ENCODE results near the gene RIPPLY1. TPM values are rescaled to one million over a fixed set of nuclear protein-coding genes. Genes with fewer than 3 reads are reported as not detected.

The RIPPLY1 gene, protein sequence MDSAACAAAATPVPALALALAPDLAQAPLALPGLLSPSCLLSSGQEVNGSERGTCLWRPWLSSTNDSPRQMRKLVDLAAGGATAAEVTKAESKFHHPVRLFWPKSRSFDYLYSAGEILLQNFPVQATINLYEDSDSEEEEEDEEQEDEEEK
- not detected in 2 replicates for total RNA-seq (2014; rRNA removed; shearing (Covaris generic))

DNA sequence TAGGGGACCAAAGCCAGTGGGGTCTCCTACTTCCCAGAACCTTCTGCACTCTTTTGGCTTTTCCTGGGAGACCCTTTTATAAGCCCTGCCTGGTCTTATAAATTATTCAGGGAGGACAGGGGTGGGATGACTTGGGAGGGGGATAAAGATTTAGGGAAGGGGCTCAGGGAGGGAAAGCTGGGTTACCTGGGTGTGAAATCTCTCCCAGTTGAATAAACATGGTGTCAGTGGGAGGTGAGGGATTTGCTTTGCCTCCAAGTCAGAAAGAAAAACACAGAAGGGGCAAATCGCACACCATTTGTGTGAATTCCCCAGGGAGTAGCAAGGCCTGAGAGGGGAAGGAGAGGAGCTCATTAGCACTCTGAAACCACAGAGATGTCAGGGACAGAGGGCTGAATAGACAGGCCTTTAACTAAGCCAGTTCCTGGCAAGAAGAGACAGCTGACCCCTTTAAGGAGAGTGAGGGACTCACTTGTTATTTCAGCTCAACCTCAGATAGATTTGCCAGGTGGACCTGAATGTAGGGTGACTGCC, at the start of gene RIPPLY1:
TSS of gene RIPPLY1 (minus strand) at position 51 of the 534 bp plus-strand sequence. CDS start 54 bp downstream, outside the sequence.
- DNase-seq (ENCODE audit: low read depth in 1 of 2, low spot score in 2 of 2), result no peak
- no peaks in the 10 kb centered on the region for H3K27me3 ChIP-seq (replicated peaks)
- H3K4me1 ChIP-seq (replicated peaks), result peaks cover 5% of the 10 kb centered on the region; the same call in 1 of the 2 replicates
- no peaks in the 10 kb centered on the region for H3K36me3 ChIP-seq
- no peak within 1 kb of the TSS for H3K4me3 ChIP-seq
- no peaks in the 10 kb centered on the region for H3K9me3 ChIP-seq (replicated peaks)
- no peak within 1 kb of the TSS for H3K27ac ChIP-seq

DNA sequence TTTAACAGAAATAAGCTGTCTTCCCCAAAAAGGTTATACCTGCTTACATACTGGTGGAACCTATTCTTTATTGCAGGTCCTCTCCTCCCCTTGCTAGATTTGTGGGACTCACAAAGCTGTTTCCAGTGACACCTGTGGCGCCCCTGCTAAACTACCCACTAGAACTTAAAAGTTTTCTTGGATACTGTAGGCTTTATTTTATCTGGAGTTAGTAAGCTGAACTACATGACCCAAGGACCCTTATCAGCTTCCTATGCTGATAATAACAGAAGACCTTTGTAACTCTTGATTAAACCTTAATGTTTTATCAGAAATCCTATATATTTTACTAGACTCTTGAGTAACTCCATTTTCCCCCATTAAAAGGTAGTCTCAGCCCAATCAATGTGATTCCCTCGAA, 49.4 kb upstream of the RIPPLY1 start:
- H3K9me3 ChIP-seq (replicated peaks), result no peaks in the 10 kb centered on the region
- no peak overlapping the region for H3K4me3 ChIP-seq
- H3K27ac ChIP-seq, result no peak overlapping the region
- DNase-seq (ENCODE audit: low read depth in 1 of 2, low spot score in 2 of 2), result no peak
- no peaks in the 10 kb centered on the region for H3K27me3 ChIP-seq (replicated peaks)
- H3K4me1 ChIP-seq (replicated peaks), result peaks cover 12% of the 10 kb centered on the region
- peaks cover 12% of the 10 kb centered on the region for H3K36me3 ChIP-seq

DNA sequence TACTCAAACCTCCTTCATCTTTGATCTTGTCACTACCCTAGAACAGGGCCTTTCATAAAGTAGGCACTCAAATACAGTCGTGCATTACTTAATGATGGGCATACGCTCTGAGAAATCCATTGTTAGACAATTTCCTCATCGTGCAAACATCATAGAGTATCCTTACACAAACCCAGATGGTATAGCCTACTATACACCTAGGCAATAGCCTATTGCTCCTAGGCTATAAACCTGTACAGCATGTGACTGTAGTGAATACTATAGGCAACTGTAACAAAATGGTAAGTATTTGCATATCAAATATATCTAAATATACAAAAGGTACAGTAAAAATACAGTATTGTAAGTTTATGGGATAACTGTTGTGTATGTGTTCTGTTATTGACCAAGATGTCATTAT, 48.9 kb upstream of the RIPPLY1 start:
- Histone ChIP-seq H3K4me3 (no peak overlapping the region), H3K9me3 (replicated peaks) (no peaks in the 10 kb centered on the region), H3K27me3 (replicated peaks) (no peaks in the 10 kb centered on the region), H3K4me1 (replicated peaks) (peaks cover 12% of the 10 kb centered on the region), H3K36me3 (peaks cover 12% of the 10 kb centered on the region), H3K27ac (no peak overlapping the region)
- no peak for DNase-seq (ENCODE audit: low read depth in 1 of 2, low spot score in 2 of 2)

DNA sequence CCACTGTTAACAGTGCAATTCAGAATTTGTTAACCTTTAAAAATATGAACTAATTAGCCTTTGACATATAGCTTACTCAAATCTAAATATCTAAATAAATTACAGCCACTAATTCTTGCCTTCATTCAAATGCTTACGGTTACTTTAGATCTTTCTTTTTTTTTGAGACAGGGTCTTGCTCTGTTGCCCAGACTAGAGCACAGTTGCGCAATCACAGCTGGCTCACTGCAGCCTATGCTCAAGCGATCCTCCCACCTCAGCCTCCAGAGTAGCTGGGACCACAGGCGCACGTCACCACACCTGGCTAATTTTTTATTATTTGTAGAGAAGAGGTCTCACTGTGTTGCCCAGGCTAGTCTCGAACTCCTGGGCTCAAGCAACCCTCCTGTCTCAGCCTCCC, 48.1 kb upstream of the RIPPLY1 start:
- H3K9me3 ChIP-seq (replicated peaks), result no peaks in the 10 kb centered on the region
- no peaks in the 10 kb centered on the region for H3K27me3 ChIP-seq (replicated peaks)
- H3K4me3 ChIP-seq, result no peak overlapping the region
- peaks cover 12% of the 10 kb centered on the region for H3K4me1 ChIP-seq (replicated peaks)
- peaks cover 12% of the 10 kb centered on the region for H3K36me3 ChIP-seq
- DNase-seq (ENCODE audit: low read depth in 1 of 2, low spot score in 2 of 2), result no peak
- no peak overlapping the region for H3K27ac ChIP-seq

DNA sequence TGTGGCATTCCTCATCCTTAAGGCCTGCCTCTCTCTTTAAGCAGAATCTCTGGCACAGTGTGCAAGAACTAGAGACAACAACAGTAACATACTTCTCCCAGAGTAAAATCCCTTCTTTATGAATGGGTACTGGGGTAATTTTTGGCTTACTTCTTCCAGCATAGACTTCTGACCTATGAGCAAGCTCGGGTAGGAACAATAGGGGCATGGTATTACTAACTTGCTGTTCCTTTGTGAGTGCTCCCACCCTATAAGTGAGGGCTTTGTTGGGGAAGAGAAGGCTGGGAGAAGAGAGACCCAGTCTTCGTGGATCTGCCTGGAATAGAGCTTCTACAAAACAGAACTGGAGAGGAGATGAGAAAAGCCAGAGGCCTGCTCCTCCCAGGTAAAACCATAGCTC, 47.2 kb upstream of the RIPPLY1 start:
- Histone ChIP-seq H3K9me3 (replicated peaks) (no peaks in the 10 kb centered on the region), H3K36me3 (peaks cover 12% of the 10 kb centered on the region), H3K4me3 (no peak overlapping the region), H3K27ac (no peak overlapping the region), H3K27me3 (replicated peaks) (no peaks in the 10 kb centered on the region), H3K4me1 (replicated peaks) (peaks cover 9% of the 10 kb centered on the region)
- no peak for DNase-seq (ENCODE audit: low read depth in 1 of 2, low spot score in 2 of 2)

DNA sequence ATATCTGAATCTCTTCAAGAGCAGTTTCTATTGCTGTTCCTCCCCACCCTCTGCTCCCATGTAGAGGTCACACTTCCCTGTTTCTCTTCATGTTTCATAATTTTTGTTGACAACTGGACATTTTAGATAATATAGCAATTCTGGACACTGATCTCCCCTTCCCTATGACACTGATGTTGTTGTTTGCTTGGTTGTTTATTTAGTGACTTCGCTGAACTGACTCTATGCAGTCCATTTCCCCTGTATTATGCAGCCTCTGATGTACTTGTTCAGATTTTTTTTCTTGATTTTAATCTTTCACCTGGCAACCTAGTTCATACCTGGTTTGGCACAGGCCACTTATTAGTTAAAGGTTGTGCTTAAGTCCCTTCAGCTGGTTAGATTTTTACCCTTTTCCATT, 46.2 kb upstream of the RIPPLY1 start:
- no peak overlapping the region for H3K27ac ChIP-seq
- no peaks in the 10 kb centered on the region; the same call in 1 of the 2 replicates for H3K4me1 ChIP-seq (replicated peaks)
- no peaks in the 10 kb centered on the region for H3K27me3 ChIP-seq (replicated peaks)
- DNase-seq (ENCODE audit: low read depth in 1 of 2, low spot score in 2 of 2), result no peak
- H3K4me3 ChIP-seq, result no peak overlapping the region
- peaks cover 7% of the 10 kb centered on the region for H3K36me3 ChIP-seq
- H3K9me3 ChIP-seq (replicated peaks), result no peaks in the 10 kb centered on the region

DNA sequence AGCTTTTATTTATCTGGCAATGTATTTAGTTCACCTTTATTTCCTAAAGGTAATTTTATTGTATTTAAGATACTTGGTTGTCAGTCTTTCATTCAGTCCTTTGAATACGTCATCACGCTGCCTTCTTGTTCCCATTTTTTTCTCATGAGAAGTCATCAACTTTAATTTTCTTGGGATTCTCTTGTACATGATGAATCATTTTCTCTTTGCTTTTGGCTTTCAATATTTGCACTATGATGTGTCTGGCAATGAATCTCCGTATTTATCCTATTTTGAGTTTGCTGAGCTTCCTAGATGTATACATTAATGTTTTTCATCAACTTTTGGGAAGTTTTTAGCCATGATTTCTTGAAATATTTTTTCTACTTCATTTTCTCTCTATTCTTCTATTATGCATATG, 45.5 kb upstream of the RIPPLY1 start:
- Histone ChIP-seq H3K4me1 (replicated peaks) (no peaks in the 10 kb centered on the region), H3K27ac (no peak overlapping the region), H3K4me3 (no peak overlapping the region), H3K27me3 (replicated peaks) (no peaks in the 10 kb centered on the region), H3K36me3 (no peaks in the 10 kb centered on the region), H3K9me3 (replicated peaks) (no peaks in the 10 kb centered on the region)
- DNase-seq (ENCODE audit: low read depth in 1 of 2, low spot score in 2 of 2), result no peak

DNA sequence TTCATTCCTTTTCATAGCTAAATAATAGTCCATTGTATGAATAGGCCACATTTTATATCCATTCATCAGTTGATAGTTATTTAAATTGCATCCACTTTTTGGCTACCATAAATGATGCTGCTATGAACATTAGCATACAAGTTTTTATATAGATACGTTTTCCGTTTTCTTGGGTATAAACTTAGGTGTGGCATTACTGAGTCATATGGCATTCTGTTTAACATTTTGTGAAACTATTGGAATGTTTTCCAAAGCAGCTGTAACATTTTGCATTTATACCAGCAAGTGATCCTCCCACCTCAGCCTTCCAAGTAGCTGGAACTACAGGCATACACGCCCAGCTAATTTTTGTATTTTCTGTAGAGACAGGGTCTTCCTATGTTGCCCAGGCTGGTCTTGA, 43.3 kb upstream of the RIPPLY1 start:
- no peaks in the 10 kb centered on the region for H3K4me1 ChIP-seq (replicated peaks)

DNA sequence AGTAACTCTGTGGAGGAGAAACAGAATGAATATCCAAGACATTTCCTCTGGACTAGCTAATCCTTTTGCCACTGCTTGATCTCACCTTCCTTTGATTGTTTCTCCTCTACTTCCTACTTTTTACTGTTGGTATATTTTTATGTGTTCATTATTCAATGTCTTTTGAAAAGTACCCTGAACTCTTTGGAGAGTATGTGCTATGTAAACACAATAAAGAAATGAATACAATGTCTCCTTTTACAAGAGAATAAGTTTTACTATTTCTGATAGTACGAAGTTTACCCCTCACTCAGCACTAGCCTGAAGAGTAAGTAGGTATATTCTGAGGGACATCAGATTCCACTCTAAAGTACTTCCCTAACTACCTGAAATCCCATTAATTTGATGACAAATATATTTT, 36.9 kb upstream of the RIPPLY1 start:
- DNase-seq (ENCODE audit: low read depth in 1 of 2, low spot score in 2 of 2), result no peak
- H3K36me3 ChIP-seq, result no peaks in the 10 kb centered on the region; the same call in 1 of the 2 replicates

More for the DNA sequence above, 43.3 kb upstream of the RIPPLY1 start:
- no peak for DNase-seq (ENCODE audit: low read depth in 1 of 2, low spot score in 2 of 2)
- H3K4me3 ChIP-seq, result no peak overlapping the region
- H3K36me3 ChIP-seq, result no peaks in the 10 kb centered on the region
- no peaks in the 10 kb centered on the region for H3K27me3 ChIP-seq (replicated peaks)
- no peaks in the 10 kb centered on the region for H3K9me3 ChIP-seq (replicated peaks)
- H3K27ac ChIP-seq, result no peak overlapping the region

DNA sequence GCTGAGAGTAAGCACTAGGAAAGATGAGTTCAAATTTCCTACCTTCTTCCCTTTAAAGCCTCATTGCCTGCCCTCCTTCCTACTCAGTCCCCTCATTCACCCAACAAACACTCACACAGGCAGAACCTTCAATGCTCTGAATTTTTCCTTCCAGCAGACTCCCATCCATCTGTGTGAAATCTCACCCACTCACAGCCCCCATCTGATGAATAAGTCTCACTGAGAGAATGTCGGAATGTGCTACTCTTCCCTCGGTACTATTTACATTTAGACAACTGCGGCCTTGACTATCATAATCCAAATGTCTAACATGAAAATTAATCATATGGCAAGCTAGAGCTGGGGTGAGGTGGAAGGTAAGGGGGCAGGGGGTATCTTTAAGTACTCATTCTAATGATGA, 36.4 kb upstream of the RIPPLY1 start:
- H3K27ac ChIP-seq, result no peak overlapping the region

More for the DNA sequence above, 36.9 kb upstream of the RIPPLY1 start:
- Histone ChIP-seq H3K9me3 (replicated peaks) (no peaks in the 10 kb centered on the region), H3K27me3 (replicated peaks) (no peaks in the 10 kb centered on the region), H3K4me3 (no peak overlapping the region), H3K4me1 (replicated peaks) (peaks cover 12% of the 10 kb centered on the region), H3K27ac (no peak overlapping the region)

DNA sequence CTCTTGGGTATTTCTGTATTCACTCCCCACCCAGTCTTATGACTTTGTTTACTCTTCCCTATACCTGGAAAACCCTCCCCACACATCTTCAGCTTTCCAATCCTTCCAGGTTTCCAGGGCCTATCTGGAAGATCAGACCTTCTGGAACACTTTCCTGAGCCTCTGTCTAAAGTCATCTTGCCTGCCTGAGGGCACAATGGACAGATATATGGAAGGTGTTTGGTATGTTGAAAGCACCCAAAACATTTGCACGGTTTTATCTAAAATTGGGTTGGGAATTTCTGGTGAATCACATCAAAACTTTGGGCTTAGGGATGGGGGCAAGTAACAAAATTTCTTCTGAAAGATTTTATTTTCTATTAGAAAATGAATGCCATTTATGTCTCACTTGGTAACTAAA, 33.1 kb upstream of the RIPPLY1 start:
- Histone ChIP-seq H3K27me3 (replicated peaks) (no peaks in the 10 kb centered on the region), H3K4me1 (replicated peaks) (peaks cover 31% of the 10 kb centered on the region), H3K9me3 (replicated peaks) (no peaks in the 10 kb centered on the region), H3K36me3 (no peaks in the 10 kb centered on the region; the same call in 1 of the 2 replicates), H3K4me3 (no peak overlapping the region), H3K27ac (no peak overlapping the region)
- DNase-seq (ENCODE audit: low read depth in 1 of 2, low spot score in 2 of 2), result no peak

More for the DNA sequence above, 36.4 kb upstream of the RIPPLY1 start:
- DNase-seq (ENCODE audit: low read depth in 1 of 2, low spot score in 2 of 2), result no peak
- Histone ChIP-seq H3K36me3 (no peaks in the 10 kb centered on the region; the same call in 1 of the 2 replicates), H3K27me3 (replicated peaks) (no peaks in the 10 kb centered on the region), H3K4me1 (replicated peaks) (peaks cover 15% of the 10 kb centered on the region), H3K4me3 (no peak overlapping the region), H3K9me3 (replicated peaks) (no peaks in the 10 kb centered on the region)

DNA sequence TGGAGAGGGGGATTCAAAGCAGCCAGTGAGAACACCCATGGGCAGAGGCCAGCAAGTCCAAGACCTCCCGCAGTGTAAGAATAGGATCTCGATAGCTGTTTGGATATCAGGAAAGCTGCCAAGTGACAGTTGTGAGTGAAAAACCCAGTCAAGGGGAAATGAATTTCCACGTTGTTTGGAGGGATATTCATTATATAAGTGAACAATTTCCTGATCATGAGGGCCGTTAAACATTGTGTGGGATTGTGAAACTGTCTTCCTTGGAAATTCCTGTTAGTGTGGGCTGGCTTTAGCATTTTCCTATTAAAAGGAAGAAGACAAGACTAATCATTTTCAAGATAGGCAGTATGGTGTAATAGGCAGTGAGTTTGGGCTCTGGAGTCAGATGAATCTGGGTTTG, 32.0 kb upstream of the RIPPLY1 start:
- Histone ChIP-seq H3K9me3 (replicated peaks) (no peaks in the 10 kb centered on the region), H3K4me3 (no peak overlapping the region), H3K27me3 (replicated peaks) (no peaks in the 10 kb centered on the region), H3K4me1 (replicated peaks) (peaks cover 31% of the 10 kb centered on the region), H3K27ac (peak overlapping the region; percentile 60), H3K36me3 (no peaks in the 10 kb centered on the region)
- peak; percentile 45 to 47 for DNase-seq (ENCODE audit: low read depth in 1 of 2, low spot score in 2 of 2)

DNA sequence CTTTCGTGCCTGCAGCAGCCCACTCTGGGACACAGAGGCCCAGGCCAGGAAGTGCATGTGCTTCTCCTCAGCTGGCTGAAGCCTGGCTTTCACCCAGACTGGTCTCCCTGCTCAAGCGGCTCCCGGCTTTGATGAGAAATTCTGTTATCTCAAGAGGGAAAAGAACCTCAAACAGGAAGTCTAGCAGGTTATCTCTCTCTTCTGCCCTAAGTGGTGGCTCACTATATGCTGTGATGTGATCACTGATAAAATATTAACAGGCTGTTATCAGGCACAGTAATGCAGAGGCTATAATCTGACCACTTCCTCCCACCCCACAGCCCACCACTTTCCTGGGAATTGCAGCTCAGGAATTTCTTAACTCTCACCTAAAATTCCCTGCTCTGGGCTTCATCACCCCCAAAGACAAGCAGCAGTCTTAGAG, 30.4 kb upstream of the RIPPLY1 start:
- Histone ChIP-seq H3K27ac (no peak overlapping the region), H3K27me3 (replicated peaks) (no peaks in the 10 kb centered on the region), H3K36me3 (no peaks in the 10 kb centered on the region), H3K4me1 (replicated peaks) (peaks cover 31% of the 10 kb centered on the region), H3K9me3 (replicated peaks) (no peaks in the 10 kb centered on the region), H3K4me3 (no peak overlapping the region)
- DNase-seq (ENCODE audit: low read depth in 1 of 2, low spot score in 2 of 2), result no peak

DNA sequence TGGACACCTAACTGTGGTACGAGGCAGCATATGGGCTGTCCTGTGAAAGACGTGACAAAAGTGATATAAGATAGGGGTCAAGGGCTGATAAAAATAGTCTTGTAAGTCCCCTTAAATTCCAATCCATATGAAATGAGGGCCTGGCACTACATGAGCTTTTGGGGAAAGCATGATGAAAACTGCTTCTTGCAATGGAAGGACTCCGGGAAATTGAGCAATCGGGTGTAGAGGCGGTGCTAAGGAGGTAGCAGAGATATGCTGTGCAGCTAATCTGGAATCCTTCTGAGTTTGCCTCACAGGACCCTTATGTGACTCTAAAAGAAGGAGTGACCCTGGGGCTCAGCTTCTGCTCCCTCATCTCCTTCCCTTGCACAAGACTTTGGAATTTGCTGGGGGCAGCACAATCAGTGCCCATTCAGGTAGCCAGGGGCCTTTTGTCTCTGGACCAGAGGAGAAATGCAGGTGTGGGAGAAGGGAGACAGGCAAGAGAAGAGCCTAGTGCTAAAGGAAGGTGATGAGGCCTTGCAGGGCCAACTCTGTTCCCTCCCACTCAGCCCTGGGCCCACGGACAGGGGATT, 29.9 kb upstream of the RIPPLY1 start:
- H3K36me3 ChIP-seq, result no peaks in the 10 kb centered on the region
- H3K27ac ChIP-seq, result no peak overlapping the region
- no peak overlapping the region for H3K4me3 ChIP-seq
- peaks cover 31% of the 10 kb centered on the region for H3K4me1 ChIP-seq (replicated peaks)
- H3K27me3 ChIP-seq (replicated peaks), result no peaks in the 10 kb centered on the region
- DNase-seq (ENCODE audit: low read depth in 1 of 2, low spot score in 2 of 2), result no peak
- H3K9me3 ChIP-seq (replicated peaks), result no peaks in the 10 kb centered on the region
